ENCODE measurements around the gene MAMLD1. TPM values are rescaled to one million over a fixed set of nuclear protein-coding genes. Genes with fewer than 3 reads are reported as not detected.

MAMLD1 gene
- total RNA-seq, 1 experiment from 2014 or later = 3.7 TPM

GRCh38 chrX:150377005-150377404 lies 13.9 kb downstream of the MAMLD1 start:
- DNase-seq (ENCODE audit: low read depth in 1 of 2, low spot score in 2 of 2) = no peak
- H3K4me3 ChIP-seq = no peak overlapping the region
- no peaks in the 10 kb centered on the region for H3K36me3 ChIP-seq
- H3K4me1 ChIP-seq (replicated peaks) = no peaks in the 10 kb centered on the region
- H3K27me3 ChIP-seq (replicated peaks) = no peaks in the 10 kb centered on the region
- no peak overlapping the region for H3K27ac ChIP-seq
- no peaks in the 10 kb centered on the region for H3K9me3 ChIP-seq (replicated peaks)

GRCh38 chrX:150405006-150405405 lies 41.9 kb downstream of the MAMLD1 start:
- H3K4me1 ChIP-seq (replicated peaks) = no peaks in the 10 kb centered on the region

GRCh38 chrX:150405576-150405975 lies 42.5 kb downstream of the MAMLD1 start:
- Histone ChIP-seq H3K4me3 (no peak overlapping the region), H3K27me3 (replicated peaks) (no peaks in the 10 kb centered on the region), H3K36me3 (no peaks in the 10 kb centered on the region), H3K9me3 (replicated peaks) (no peaks in the 10 kb centered on the region), H3K4me1 (replicated peaks) (no peaks in the 10 kb centered on the region), H3K27ac (no peak overlapping the region)
- no peak for DNase-seq (ENCODE audit: low read depth in 1 of 2, low spot score in 2 of 2)

More at GRCh38 chrX:150405006-150405405, 41.9 kb downstream of the MAMLD1 start:
- H3K27me3 ChIP-seq (replicated peaks) = no peaks in the 10 kb centered on the region
- H3K36me3 ChIP-seq = no peaks in the 10 kb centered on the region
- DNase-seq (ENCODE audit: low read depth in 1 of 2, low spot score in 2 of 2) = no peak
- H3K27ac ChIP-seq = no peak overlapping the region
- H3K9me3 ChIP-seq (replicated peaks) = no peaks in the 10 kb centered on the region
- H3K4me3 ChIP-seq = no peak overlapping the region

- no peak overlapping the region for H3K27ac ChIP-seq
- no peaks in the 10 kb centered on the region for H3K27me3 ChIP-seq (replicated peaks)
- no peaks in the 10 kb centered on the region for H3K4me1 ChIP-seq (replicated peaks)
- no peak overlapping the region for H3K4me3 ChIP-seq
- DNase-seq (ENCODE audit: low read depth in 1 of 2, low spot score in 2 of 2) = no peak
- no peaks in the 10 kb centered on the region for H3K36me3 ChIP-seq
- H3K9me3 ChIP-seq (replicated peaks) = no peaks in the 10 kb centered on the region
Measured at GRCh38 chrX:150406596-150406995, 43.5 kb downstream of the MAMLD1 start.

GRCh38 chrX:150408007-150408406 lies 44.9 kb downstream of the MAMLD1 start:
- Histone ChIP-seq H3K4me1 (replicated peaks) (no peaks in the 10 kb centered on the region), H3K36me3 (no peaks in the 10 kb centered on the region), H3K4me3 (no peak overlapping the region), H3K9me3 (replicated peaks) (no peaks in the 10 kb centered on the region), H3K27ac (no peak overlapping the region), H3K27me3 (replicated peaks) (no peaks in the 10 kb centered on the region)
- DNase-seq (ENCODE audit: low read depth in 1 of 2, low spot score in 2 of 2) = no peak

GRCh38 chrX:150408561-150408960 lies 45.4 kb downstream of the MAMLD1 start:
- no peak overlapping the region for H3K27ac ChIP-seq
- no peak for DNase-seq (ENCODE audit: low read depth in 1 of 2, low spot score in 2 of 2)
- H3K27me3 ChIP-seq (replicated peaks) = no peaks in the 10 kb centered on the region
- no peak overlapping the region for H3K4me3 ChIP-seq
- H3K4me1 ChIP-seq (replicated peaks) = no peaks in the 10 kb centered on the region
- no peaks in the 10 kb centered on the region for H3K9me3 ChIP-seq (replicated peaks)
- no peaks in the 10 kb centered on the region for H3K36me3 ChIP-seq

- Histone ChIP-seq H3K27ac (no peak overlapping the region), H3K4me3 (no peak overlapping the region), H3K36me3 (no peaks in the 10 kb centered on the region), H3K4me1 (replicated peaks) (no peaks in the 10 kb centered on the region), H3K9me3 (replicated peaks) (no peaks in the 10 kb centered on the region), H3K27me3 (replicated peaks) (no peaks in the 10 kb centered on the region)
- no peak for DNase-seq (ENCODE audit: low read depth in 1 of 2, low spot score in 2 of 2)
Measured at GRCh38 chrX:150409486-150409885, 46.4 kb downstream of the MAMLD1 start.

- no peak overlapping the region for H3K27ac ChIP-seq
- no peaks in the 10 kb centered on the region for H3K4me1 ChIP-seq (replicated peaks)
- no peaks in the 10 kb centered on the region for H3K9me3 ChIP-seq (replicated peaks)
- H3K36me3 ChIP-seq = no peaks in the 10 kb centered on the region
- no peaks in the 10 kb centered on the region for H3K27me3 ChIP-seq (replicated peaks)
- DNase-seq (ENCODE audit: low read depth in 1 of 2, low spot score in 2 of 2) = no peak
- H3K4me3 ChIP-seq = no peak overlapping the region
Measured at GRCh38 chrX:150409964-150410363, 46.8 kb downstream of the MAMLD1 start.

GRCh38 chrX:150410513-150410912 lies 47.4 kb downstream of the MAMLD1 start:
- H3K4me3 ChIP-seq = no peak overlapping the region
- H3K9me3 ChIP-seq (replicated peaks) = no peaks in the 10 kb centered on the region
- H3K4me1 ChIP-seq (replicated peaks) = no peaks in the 10 kb centered on the region
- no peak for DNase-seq (ENCODE audit: low read depth in 1 of 2, low spot score in 2 of 2)
- no peaks in the 10 kb centered on the region for H3K36me3 ChIP-seq
- H3K27ac ChIP-seq = no peak overlapping the region
- no peaks in the 10 kb centered on the region for H3K27me3 ChIP-seq (replicated peaks)

- no peaks in the 10 kb centered on the region for H3K4me1 ChIP-seq (replicated peaks)
- no peaks in the 10 kb centered on the region for H3K27me3 ChIP-seq (replicated peaks)
- DNase-seq (ENCODE audit: low read depth in 1 of 2, low spot score in 2 of 2) = no peak
- no peak overlapping the region for H3K4me3 ChIP-seq
- no peaks in the 10 kb centered on the region for H3K9me3 ChIP-seq (replicated peaks)
- H3K27ac ChIP-seq = no peak overlapping the region
- no peaks in the 10 kb centered on the region for H3K36me3 ChIP-seq
Measured at GRCh38 chrX:150411656-150412055, 48.5 kb downstream of the MAMLD1 start.

- Histone ChIP-seq H3K9me3 (replicated peaks) (no peaks in the 10 kb centered on the region), H3K27ac (no peak overlapping the region), H3K4me1 (replicated peaks) (no peaks in the 10 kb centered on the region), H3K27me3 (replicated peaks) (no peaks in the 10 kb centered on the region), H3K36me3 (no peaks in the 10 kb centered on the region), H3K4me3 (no peak overlapping the region)
- DNase-seq (ENCODE audit: low read depth in 1 of 2, low spot score in 2 of 2) = no peak
Measured at GRCh38 chrX:150414228-150414627, 51.1 kb downstream of the MAMLD1 start.

GRCh38 chrX:150416469-150416868 lies 53.4 kb downstream of the MAMLD1 start:
- Histone ChIP-seq H3K36me3 (no peaks in the 10 kb centered on the region), H3K4me3 (no peak overlapping the region), H3K27ac (no peak overlapping the region), H3K9me3 (replicated peaks) (no peaks in the 10 kb centered on the region), H3K4me1 (replicated peaks) (no peaks in the 10 kb centered on the region), H3K27me3 (replicated peaks) (no peaks in the 10 kb centered on the region)
- DNase-seq (ENCODE audit: low read depth in 1 of 2, low spot score in 2 of 2) = no peak

GRCh38 chrX:150421816-150422215 lies 58.7 kb downstream of the MAMLD1 start:
- no peaks in the 10 kb centered on the region for H3K27me3 ChIP-seq (replicated peaks)
- H3K4me1 ChIP-seq (replicated peaks) = no peaks in the 10 kb centered on the region
- DNase-seq (ENCODE audit: low read depth in 1 of 2, low spot score in 2 of 2) = no peak
- no peaks in the 10 kb centered on the region for H3K9me3 ChIP-seq (replicated peaks)
- no peak overlapping the region for H3K27ac ChIP-seq
- no peak overlapping the region for H3K4me3 ChIP-seq
- no peaks in the 10 kb centered on the region for H3K36me3 ChIP-seq

GRCh38 chrX:150429594-150429993 lies 66.5 kb downstream of the MAMLD1 start:
- no peaks in the 10 kb centered on the region for H3K9me3 ChIP-seq (replicated peaks)
- DNase-seq (ENCODE audit: low read depth in 1 of 2, low spot score in 2 of 2) = no peak
- no peaks in the 10 kb centered on the region for H3K36me3 ChIP-seq
- H3K4me1 ChIP-seq (replicated peaks) = no peaks in the 10 kb centered on the region
- H3K27me3 ChIP-seq (replicated peaks) = no peaks in the 10 kb centered on the region
- no peak overlapping the region for H3K4me3 ChIP-seq
- H3K27ac ChIP-seq = no peak overlapping the region

GRCh38 chrX:150436195-150436594 lies 73.1 kb downstream of the MAMLD1 start:
- Histone ChIP-seq H3K27me3 (replicated peaks) (no peaks in the 10 kb centered on the region), H3K4me1 (replicated peaks) (peaks cover 4% of the 10 kb centered on the region; the same call in 1 of the 2 replicates), H3K27ac (no peak overlapping the region), H3K36me3 (no peaks in the 10 kb centered on the region), H3K4me3 (no peak overlapping the region), H3K9me3 (replicated peaks) (no peaks in the 10 kb centered on the region)
- DNase-seq (ENCODE audit: low read depth in 1 of 2, low spot score in 2 of 2) = no peak

Measured in SJSA1 (cell line).